Breast epithelium (tissue), 4 donors: ENCODE data around the gene DTNA. TPM values are rescaled to one million over a fixed set of nuclear protein-coding genes. Genes with fewer than 3 reads are reported as not detected.
A peak's percentile ranks its signal among the peaks of the same experiment; 100 is the strongest.

Experiments used
- DNase-seq, 2 donors: peaks; one replicate each; pipeline ENCODE4 v3.0.0-alpha.2; 2019; ENCODE audit warnings: low spot score in 2 of 2
- H3K27ac ChIP-seq, 2 donors: fragments of 200-600 bp; sonication (generic) in 1 of 2; one replicate each; pipeline ENCODE4 v1.5.1; 2016 to 2019; ENCODE audit warnings: mild to moderate bottlenecking in 1 of 2
- H3K27me3 ChIP-seq, 2 donors: fragments of 200-600 bp; sonication (generic) in 1 of 2; one replicate each; pipeline versions ENCODE4 v1.5.1 to v1.6.0; 2017 to 2019; ENCODE audit warnings: control low read depth in 1 of 2, mild to moderate bottlenecking in 1 of 2
- H3K36me3 ChIP-seq: fragments of 200-600 bp; one replicate; pipeline ENCODE4 v1.5.1; 2019
- H3K4me1 ChIP-seq, 2 donors: fragments of 200-600 bp; sonication (generic); one replicate each; pipeline ENCODE4 v1.5.1; 2016 to 2019; ENCODE audit warnings: control low read depth in 1 of 2
- H3K4me3 ChIP-seq, 3 donors: fragments of 200-600 bp; sonication (generic); 1 replicate in 2 of 3; 2 replicates in 1 of 3; pipeline ENCODE4 v1.5.1; 2016 to 2019; ENCODE audit warnings: mild to moderate bottlenecking in 3 of 3, moderate library complexity in 2 of 3
- H3K9me3 ChIP-seq, 2 donors: fragments of 200-600 bp; sonication (generic) in 1 of 2; one replicate each; pipeline ENCODE4 v1.5.1; 2016 to 2019; ENCODE audit warnings: control low read depth in 1 of 2
- POLR2A ChIP-seq: fragments of 450-650 bp; IDR thresholded peaks from one replicate; pipeline ENCODE4 v1.6.1; 2016; ENCODE audit warnings: antibody characterized with exemption, mild to moderate bottlenecking, moderate library complexity
- POLR2AphosphoS5 ChIP-seq, 3 donors: sonication (generic); formaldehyde crosslinking; IDR thresholded peaks; one replicate each; pipeline ENCODE4 v1.6.1; 2017; ENCODE audit warnings: antibody characterized with exemption in 3 of 3
- intact Hi-C: fragments of 100-400 bp; cut with DNase I; formaldehyde crosslinking; loops from one replicate; pipeline ENCODE4 v1.15.1; 2023; ENCODE audit warnings: low total_unique reads
- total RNA-seq, 3 donors: library from RNA; depleted of rRNA; stranded (reverse); fragments of >200 nt; gene quantifications; one replicate each; pipeline ENCODE4 v1.1.0, GENCODE V29; 2016
- TF ChIP-seq, protein P1 (sequence below), 3 donors: fragments of 450-650 bp; IDR thresholded peaks; one replicate each; pipeline ENCODE4 v1.5.1; 2016 to 2017; ENCODE audit warnings: antibody characterized with exemption in 3 of 3, mild to moderate bottlenecking in 3 of 3, moderate library complexity in 3 of 3

Gene DTNA
- total RNA-seq, 3 donors from 2014 or later = 14.4 to 40.5 (median 17.9) TPM

DNA sequence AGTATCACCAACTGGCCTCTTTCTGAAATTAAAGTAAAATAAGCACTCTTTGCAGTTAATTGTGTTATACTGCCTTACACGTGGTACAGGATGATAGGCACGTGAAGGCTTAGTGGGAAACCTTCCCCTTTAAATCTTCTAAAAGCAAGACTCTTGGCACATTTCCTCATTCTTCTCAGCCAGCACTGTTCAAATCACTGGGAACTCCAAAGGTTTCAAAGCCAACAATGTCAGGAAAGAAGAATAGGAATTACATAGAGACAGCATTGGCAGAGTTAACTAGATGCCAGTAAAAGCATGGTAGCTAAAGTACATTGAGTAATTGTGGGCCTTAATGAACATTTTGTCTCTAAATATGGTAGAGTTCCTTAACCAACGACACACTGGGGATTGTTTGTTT, 96.4 kb downstream of the DTNA start:
- no peak for DNase-seq
- Histone ChIP-seq H3K4me3 (no peak overlapping the region), H3K36me3 (no peaks in the 10 kb centered on the region), H3K4me1 (no peaks in the 10 kb centered on the region), H3K27ac (peak overlapping the region; percentile 34 to 81), H3K27me3 (no peaks in the 10 kb centered on the region), H3K9me3 (no peaks in the 10 kb centered on the region)
- TF ChIP-seq, protein P1, sequence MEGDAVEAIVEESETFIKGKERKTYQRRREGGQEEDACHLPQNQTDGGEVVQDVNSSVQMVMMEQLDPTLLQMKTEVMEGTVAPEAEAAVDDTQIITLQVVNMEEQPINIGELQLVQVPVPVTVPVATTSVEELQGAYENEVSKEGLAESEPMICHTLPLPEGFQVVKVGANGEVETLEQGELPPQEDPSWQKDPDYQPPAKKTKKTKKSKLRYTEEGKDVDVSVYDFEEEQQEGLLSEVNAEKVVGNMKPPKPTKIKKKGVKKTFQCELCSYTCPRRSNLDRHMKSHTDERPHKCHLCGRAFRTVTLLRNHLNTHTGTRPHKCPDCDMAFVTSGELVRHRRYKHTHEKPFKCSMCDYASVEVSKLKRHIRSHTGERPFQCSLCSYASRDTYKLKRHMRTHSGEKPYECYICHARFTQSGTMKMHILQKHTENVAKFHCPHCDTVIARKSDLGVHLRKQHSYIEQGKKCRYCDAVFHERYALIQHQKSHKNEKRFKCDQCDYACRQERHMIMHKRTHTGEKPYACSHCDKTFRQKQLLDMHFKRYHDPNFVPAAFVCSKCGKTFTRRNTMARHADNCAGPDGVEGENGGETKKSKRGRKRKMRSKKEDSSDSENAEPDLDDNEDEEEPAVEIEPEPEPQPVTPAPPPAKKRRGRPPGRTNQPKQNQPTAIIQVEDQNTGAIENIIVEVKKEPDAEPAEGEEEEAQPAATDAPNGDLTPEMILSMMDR (IDR thresholded peaks at IDR 0.05) = no peak
- TF ChIP-seq POLR2AphosphoS5 (IDR thresholded peaks at IDR 0.05) (no peak), POLR2A (no peak)
- intact Hi-C loops = no loop called here

DNA sequence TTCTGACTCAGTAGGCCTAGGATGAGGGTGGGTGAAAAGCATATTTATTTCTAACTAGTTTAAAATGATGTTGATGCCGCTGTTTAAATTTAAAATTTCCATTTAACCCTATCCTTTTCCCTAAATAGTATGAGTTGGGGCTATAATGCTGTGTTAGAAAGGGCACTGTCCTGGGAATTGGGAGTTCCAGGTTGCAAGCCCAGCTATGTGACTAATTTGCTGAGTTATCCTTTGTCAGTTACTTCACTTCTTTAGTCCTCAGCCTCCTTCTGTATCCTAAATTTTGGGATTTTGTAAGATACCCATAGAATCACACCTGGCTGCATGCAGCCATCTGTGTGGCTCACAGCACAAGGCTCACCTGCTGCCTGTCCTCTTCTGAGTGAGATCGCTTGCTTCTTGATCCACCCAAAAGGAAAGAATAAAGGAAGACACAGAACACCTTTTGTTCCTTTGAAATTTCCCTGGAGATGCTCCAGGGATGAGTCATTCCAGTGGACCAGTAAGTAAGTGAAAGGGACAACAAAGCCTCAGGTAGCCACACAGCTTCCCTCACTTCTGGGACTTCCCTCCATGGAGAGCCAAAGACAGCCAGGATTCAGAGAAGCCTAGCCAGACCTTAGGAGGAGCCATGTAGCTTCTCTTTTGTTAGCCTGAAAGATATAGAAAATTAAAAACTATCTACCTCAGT, 97.2 kb downstream of the DTNA start:
- intact Hi-C loops = no loop called here
- Histone ChIP-seq H3K27me3 (no peaks in the 10 kb centered on the region), H3K27ac (peak overlapping the region; percentile 34 to 81), H3K4me1 (no peaks in the 10 kb centered on the region), H3K4me3 (no peak overlapping the region), H3K36me3 (no peaks in the 10 kb centered on the region), H3K9me3 (no peaks in the 10 kb centered on the region)
- TF ChIP-seq POLR2AphosphoS5 (IDR thresholded peaks at IDR 0.05) = peak in 1 of 3 donors; percentile 45
- TF ChIP-seq, protein P1 (IDR thresholded peaks at IDR 0.05) = no peak
- peak in 1 of 2 donors; percentile 62 for DNase-seq

DNA sequence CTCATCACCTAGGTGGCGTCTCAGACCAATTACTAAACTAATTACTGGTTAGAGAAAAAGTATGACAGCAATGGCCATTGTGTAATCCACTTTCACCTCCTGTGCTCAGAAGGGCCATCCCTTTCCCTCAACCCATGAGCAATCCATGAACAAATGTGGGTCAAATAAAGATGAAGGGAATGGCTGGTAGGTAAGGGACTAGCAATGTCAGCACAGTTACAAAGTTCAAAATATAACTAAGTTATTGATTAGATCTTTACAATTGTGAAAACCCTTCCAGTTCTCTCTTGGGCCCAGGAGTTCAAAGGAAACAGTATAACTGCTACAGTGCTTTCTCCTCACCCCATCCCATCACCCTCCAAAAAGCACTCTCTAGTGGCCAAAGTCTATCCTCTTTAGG, 98.3 kb downstream of the DTNA start:
- intact Hi-C loops = no loop called here
- TF ChIP-seq POLR2A = no peak
- TF ChIP-seq, protein P1 (IDR thresholded peaks at IDR 0.05) = no peak
- no peak for TF ChIP-seq POLR2AphosphoS5 (IDR thresholded peaks at IDR 0.05)
- Histone ChIP-seq H3K9me3 (no peaks in the 10 kb centered on the region), H3K27me3 (no peaks in the 10 kb centered on the region), H3K36me3 (no peaks in the 10 kb centered on the region), H3K4me1 (no peaks in the 10 kb centered on the region), H3K27ac (peak overlapping the region; percentile 66 to 81), H3K4me3 (no peak overlapping the region)
- DNase-seq = no peak

DNA sequence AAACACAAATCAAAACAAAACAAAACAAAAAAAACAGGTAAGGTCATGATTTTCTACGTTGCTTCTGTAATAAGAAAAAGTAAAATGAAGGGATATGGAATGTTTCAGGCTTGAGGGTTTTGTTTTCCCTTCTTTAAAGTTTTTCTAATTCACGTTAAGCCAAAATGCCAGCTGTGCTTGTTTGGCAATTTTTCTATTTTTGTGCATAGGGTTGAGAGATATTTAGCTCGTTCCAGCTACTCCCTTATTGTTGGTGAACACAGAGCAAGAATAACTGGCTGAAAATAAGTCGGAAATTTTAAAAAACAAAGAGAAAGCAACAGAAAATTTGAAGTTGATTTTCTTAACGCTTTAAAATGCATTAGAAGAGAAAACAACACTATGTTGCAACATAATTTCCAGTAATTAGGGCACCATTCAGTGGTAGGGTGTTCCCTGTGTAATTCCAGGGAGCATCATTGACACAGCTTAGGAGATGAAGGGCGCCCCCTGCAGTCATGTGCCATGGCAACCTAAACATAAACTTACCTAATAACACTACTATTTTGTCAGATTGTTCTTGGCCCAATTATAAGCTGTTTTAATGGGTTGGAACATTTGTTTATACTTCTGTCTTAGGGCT, 99.5 kb downstream of the DTNA start:
- no peaks in the 10 kb centered on the region for H3K27me3 ChIP-seq
- H3K27ac ChIP-seq = peak overlapping the region; percentile 52 to 81
- intact Hi-C loops = no loop called here
- no peaks in the 10 kb centered on the region for H3K36me3 ChIP-seq
- no peak overlapping the region for H3K4me3 ChIP-seq
- H3K9me3 ChIP-seq = no peaks in the 10 kb centered on the region
- DNase-seq = no peak
- H3K4me1 ChIP-seq = no peaks in the 10 kb centered on the region
- TF ChIP-seq POLR2A = no peak
- TF ChIP-seq, protein P1 (IDR thresholded peaks at IDR 0.05) = peak in 1 of 3 donors; percentile 13

DNA sequence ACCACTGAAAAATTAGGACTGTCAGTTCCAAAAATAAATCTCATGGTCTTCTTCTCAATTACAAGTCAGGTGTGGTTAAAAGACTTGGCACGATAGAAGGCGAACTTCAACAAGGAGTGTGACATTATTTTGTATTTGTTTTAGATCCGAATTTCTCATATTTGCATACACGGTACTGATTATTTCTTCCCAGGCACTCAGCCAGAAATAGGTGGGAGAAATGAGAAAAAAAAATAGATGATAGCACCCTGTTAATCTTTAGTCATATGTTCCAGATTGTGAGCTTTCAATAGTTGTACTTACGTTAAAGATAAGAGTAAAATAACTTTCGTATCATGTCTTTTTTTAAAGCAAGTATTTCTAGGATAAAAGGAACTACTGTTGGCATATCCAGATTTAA, 106.1 kb downstream of the DTNA start:
- no peak overlapping the region for H3K4me3 ChIP-seq
- no peaks in the 10 kb centered on the region for H3K9me3 ChIP-seq
- H3K27me3 ChIP-seq = no peaks in the 10 kb centered on the region
- no peak for DNase-seq
- no peak overlapping the region for H3K27ac ChIP-seq
- no peaks in the 10 kb centered on the region for H3K36me3 ChIP-seq
- intact Hi-C loops = no loop called here
- TF ChIP-seq POLR2AphosphoS5 (IDR thresholded peaks at IDR 0.05) (no peak), POLR2A (no peak)
- TF ChIP-seq, protein P1 (IDR thresholded peaks at IDR 0.05) = no peak
- H3K4me1 ChIP-seq = no peaks in the 10 kb centered on the region
